C4-2B (cell line): ENCODE data around the gene GJD2.

Experiments used
- H3K27ac ChIP-seq: fragments of 450-650 bp; 2 replicates; pipeline ENCODE4 v1.5.1; 2017
- CTCF ChIP-seq: fragments of 450-650 bp; conservative IDR thresholded peaks from 2 replicates; pipeline ENCODE4 v1.5.1; 2017; ENCODE audit warnings: mild to moderate bottlenecking
- ZFX ChIP-seq: fragments of 450-650 bp; IDR thresholded peaks from 2 replicates; pipeline ENCODE4 v1.6.1; 2017

GJD2 gene

DNA sequence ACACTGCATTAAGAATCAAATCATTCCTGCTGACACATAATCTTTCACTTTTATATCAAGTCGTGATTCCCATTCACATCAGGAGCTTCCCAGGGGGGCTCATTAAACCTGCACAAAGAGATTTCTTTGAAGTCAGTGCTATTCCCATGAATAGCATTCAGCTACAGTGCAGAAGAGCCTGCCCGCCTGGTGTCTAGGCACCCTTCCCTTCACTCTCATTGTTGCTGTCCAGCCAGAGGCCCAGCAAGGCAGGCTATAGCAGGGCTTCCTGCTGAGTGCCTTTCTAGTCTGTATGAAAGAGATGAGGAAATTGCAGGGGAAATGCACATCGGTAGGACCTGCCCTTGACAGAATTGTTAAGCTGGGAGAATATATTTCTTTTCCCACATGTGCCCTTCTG, 4.5 kb upstream of the GJD2 start:
- TF ChIP-seq CTCF (no peak), ZFX (no peak)
- no peak overlapping the region for H3K27ac ChIP-seq

GRCh38 chr15:34757262-34757661, 2.5 kb upstream of the GJD2 start:
- TF ChIP-seq CTCF: no peak
- no peak for TF ChIP-seq ZFX

DNA sequence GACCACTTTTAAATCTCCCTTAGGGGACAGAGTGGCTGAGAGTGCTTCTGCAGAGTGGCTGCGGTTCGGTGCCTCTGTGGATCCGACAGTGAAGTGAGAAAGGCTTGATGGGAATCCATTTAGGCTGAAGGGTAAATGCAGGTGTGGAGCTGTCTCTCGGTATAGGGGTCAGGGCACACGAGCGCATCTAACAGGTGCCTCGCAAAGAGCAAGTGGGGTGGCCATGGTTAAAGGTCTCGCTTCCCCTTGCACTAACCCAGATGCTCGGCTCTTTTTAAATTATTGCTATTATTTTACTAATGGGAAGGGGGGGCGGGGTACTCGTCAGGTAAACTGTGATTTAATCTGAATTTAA, 598 bp upstream of the GJD2 start:
- no peak overlapping the region for H3K27ac ChIP-seq
- TF ChIP-seq ZFX (no peak), CTCF (no peak)

More at GRCh38 chr15:34757262-34757661, 2.5 kb upstream of the GJD2 start:
- H3K27ac ChIP-seq: no peak overlapping the region

DNA sequence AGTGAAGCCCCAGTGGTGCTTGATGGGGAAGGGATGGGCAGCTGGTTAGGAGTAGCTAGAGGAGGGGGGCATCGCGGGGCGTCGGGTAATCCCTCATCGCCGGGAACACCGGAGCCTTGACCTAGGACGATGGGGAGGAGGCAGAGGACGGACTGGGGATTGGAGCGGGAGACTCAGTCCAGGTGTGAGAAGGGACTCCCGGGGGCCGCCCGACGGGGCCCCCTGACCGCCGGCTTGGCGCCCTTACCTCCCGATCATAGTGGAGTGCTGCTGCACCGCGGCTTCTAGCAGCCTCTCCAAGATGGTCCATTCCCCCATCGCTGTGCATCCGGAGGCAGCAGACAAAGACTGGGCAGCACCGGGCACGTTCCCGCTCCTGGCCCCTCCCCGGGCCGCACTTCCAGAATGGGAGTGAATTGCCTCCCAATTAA, 612 bp downstream of the GJD2 start:
- H3K27ac ChIP-seq: no peak overlapping the region
- TF ChIP-seq CTCF: no peak
- TF ChIP-seq ZFX: no peak

GRCh38 chr15:34753236-34753894, 1.4 kb downstream of the GJD2 start:
- H3K27ac ChIP-seq: no peak overlapping the region

DNA sequence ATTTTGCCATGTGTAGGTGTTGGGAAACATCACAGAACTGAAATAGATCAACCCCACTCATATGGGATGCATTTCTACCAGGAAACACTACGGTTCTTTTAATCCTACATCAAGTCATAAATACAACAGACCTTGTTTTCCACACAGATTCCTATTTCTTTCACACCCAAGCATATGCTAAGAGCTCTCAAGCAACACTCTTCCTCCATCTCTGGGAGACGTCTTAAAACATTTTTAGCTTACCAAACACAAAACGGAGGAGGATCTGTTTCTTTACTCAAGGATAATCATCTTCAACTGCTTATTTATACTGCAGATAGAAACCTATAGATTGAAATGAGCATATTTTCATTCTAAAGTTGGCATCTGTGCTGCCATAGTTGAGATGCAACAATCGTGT, 5.1 kb downstream of the GJD2 start:
- H3K27ac ChIP-seq: no peak overlapping the region
- TF ChIP-seq CTCF: no peak
- TF ChIP-seq ZFX: no peak

More at GRCh38 chr15:34753236-34753894, 1.4 kb downstream of the GJD2 start:
- TF ChIP-seq CTCF (no peak), ZFX (no peak)

GRCh38 chr15:34739346-34739745, 15.5 kb downstream of the GJD2 start:
- TF ChIP-seq CTCF: no peak
- TF ChIP-seq ZFX: no peak
- no peak overlapping the region for H3K27ac ChIP-seq
